GM18502 (cell line): ENCODE results near the gene FBH1.
"Not testable (repeated sequence)": the region's sequence is repeated elsewhere in the genome, so short reads cannot be mapped to it uniquely, and the experiment has no call there.

ENCODE experiments used
- ATAC-seq: cut with Tn5 transposase; IDR thresholded peaks from one replicate; pipeline ENCODE4 v1.9.1; 2021; ENCODE audit warnings: mild to moderate bottlenecking; ENCODE audit not compliant: unreplicated experiment, poor library complexity

FBH1 gene

DNA sequence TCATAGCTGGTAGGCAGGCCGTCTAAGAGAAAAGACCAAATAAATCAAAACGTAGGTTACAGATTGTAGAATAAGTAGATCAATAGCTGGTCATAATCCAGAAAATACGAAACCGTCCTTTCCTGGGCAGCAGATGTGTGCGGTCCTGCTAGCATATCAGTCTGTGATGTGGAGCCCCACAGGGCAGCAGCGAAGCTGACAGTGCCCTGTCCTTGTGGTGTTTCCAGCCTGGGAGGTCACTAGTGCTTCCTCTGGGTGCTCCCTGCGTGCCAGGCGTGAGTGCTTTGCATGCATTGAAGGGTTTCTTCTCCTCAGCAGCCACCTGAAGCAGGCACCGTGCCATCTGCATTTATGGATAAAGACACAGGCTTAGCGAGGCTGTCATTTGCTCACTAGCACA is 45.6 kb downstream of the FBH1 start:
- ATAC-seq: no peak

DNA sequence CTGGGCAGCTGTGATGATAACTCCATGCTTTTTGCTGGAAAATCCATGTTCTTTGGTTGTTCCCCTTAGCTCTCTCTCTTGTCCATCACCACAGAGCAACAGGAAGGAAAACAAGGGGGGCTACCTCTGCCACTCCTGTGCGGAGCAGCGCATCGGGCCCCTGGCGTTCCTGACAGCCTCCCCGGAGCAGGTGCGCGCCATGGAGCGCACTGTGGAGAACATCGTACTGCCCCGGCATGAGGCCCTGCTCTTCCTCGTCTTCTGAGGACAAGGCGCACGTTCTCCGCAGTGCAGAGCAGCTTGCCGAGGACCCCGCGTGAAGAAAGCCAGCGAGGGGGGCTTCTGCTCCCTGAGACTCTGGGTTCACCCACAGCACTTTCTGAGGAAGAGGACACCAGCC is 47.0 kb downstream of the FBH1 start:
- no peak for ATAC-seq

DNA sequence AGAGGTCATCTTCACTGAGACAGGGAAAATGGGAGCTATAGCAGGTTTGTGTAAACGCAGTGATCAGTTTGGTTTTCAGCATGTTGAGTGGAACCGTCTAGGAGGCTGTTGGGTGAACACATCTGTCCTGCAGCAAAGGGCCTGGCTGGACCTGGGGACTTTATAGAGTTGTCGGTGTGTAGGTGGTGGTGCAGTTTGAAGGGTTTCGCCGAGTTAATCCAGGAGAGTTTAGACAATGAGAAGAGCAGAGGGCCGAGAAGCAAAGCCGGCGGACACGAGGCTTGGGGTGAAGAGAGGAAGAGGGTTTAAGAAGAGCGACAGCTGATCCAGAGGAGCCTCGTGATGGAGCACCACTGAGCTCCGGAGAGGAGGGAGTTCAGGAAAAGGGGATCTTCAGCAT is 48.2 kb downstream of the FBH1 start:
- ATAC-seq: no peak

DNA sequence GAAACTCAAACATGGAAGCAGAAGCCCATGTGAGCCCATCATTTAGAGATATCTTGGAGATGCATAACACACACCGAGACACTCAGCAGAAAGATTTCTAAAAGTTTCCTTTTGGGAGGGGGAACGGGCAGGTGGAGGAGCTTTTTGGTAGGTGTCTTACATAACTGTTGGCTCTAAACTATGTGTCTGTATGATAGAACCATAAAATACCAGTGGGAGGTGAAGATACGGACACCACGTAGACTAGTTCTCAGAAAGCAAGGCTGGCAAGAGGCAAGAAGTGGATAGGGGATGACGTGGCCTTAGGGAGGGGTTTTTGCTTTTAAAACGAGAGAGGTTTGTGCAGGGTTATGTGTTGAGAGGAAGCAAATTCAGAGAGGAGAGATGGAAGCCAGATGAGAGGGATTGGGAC is 50.8 kb downstream of the FBH1 start:
- no peak for ATAC-seq

DNA sequence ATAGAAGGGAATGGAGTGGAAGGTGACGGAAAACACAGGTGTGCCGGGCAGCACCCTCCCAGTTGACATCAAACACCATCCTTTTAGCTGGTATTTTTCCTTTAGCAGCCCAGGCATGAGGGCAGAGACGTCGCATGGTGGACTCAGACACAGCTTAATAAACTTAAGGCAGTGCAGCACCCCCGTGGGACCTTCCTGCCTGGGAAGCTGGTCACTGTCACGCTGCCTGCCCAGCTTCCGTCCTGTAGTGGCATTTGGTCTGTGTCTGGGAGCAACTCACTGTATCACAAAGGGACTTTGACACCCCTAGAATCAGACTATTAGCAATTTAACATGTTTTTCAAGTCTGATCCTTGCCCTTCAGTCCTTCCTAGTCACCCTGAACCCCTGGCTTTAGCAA is 51.5 kb downstream of the FBH1 start:
- ATAC-seq: no peak

DNA sequence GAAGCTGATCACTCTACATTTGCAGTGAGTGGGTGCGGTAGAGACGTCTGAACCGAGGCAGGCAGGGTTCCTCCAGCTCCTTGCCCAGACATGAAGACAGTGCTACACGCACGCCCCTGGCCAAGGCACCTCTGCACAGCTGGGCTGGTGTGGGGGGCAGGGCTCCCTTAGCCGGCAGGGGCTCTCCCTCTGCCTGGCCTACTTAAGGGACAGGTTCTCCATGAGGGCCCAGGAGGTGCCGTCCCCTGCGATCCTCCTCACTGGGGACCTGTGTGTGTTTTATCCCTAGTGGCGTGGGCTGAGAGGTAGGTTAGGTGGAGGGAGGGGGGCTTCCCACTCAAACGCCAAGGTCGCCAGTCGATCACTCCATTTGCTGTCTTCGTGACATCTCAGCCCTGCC is 52.0 kb downstream of the FBH1 start:
- ATAC-seq: no peak

DNA sequence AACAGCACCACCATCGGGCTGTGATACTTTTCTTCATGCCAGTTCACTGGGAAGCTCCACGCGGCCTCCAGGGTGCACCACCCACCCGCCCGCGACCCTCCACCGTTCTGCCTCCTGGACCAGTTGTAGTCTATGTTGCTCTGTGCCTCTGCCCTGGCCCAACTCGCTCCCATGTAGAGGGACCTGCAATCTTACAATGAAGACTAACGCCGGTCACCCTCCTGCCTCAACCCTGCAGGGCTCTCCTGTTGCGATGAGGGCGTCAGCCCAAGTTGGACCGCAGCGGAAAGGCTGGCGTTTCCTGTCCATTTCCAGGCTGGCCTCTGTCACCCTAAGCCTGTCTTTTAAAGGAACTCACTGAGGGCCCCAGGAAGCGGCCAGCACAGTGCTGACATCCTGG is 52.4 kb downstream of the FBH1 start:
- no peak for ATAC-seq

DNA sequence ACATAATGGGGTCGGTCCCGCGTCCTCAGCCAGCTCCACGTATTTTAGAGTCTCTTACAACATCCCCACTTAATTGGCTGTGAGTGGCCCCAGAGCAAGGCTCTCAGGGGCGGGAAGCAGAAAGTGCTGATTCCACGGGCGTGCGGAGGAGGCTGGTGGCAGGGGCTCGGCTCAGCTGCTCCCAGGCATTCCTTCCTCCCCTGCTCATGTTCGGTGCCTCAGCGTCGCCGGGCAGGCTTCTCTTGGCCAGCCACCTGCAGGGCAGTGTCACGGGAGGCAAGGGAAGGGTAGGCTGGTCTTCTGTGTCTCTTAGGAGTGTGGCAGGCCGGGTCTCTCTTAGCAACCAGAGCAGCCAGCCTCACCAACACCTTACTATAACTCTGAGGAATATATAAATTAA is 53.5 kb downstream of the FBH1 start:
- ATAC-seq: no peak

DNA sequence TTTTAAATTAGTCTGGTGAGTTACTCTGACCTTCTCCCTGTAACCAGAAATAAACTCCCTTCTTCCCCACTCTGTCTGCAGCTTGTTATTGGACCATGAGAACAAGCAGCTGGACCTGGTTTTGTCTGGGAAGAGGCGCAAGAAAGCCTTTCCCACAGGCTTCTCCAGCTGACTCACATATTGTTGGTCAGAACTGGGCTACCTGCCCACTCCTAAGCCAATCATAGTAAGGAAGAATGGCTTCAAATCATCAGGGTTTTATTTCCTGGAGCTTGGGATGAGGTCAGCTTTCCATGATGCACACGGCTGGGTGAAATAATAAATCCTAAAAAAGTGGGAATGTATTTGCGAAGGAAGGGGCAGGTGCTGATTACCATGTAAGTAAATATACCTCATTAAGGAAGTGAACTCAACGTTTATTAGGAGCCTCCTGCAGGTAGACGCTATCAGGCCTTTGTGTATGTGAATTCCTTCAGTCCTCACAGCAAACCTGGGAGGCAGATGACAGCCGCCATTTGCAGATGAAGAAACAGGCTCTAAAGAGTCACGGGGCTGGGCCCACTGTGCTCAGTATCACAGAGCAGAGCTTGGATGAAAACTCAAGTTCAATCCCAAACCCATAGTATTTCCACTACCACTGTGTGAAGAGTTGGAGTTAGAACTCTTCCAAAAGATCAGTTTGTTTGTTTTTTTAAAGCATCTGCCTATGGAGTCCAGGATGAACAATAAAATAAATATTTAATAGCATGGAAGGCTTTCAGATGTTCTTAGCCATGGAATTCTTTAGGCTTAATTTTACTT is 54.5 kb downstream of the FBH1 start:
- ATAC-seq: no peak

DNA sequence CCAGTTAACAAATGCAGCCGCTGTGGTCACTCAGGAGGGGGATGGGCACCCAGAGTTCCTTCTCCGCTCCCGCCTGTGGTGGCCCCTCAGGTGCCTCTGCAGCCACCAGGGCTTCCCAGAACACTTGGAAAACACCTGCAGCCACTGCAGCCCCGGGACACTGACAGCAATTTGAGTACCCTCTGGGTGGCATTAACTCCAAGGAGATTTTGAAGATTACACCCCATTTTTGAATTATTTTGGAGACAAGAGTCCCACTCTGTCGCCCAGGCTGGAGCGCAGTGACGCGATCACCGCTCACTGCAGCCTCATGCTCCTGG is 55.1 kb downstream of the FBH1 start:
- no peak for ATAC-seq

DNA sequence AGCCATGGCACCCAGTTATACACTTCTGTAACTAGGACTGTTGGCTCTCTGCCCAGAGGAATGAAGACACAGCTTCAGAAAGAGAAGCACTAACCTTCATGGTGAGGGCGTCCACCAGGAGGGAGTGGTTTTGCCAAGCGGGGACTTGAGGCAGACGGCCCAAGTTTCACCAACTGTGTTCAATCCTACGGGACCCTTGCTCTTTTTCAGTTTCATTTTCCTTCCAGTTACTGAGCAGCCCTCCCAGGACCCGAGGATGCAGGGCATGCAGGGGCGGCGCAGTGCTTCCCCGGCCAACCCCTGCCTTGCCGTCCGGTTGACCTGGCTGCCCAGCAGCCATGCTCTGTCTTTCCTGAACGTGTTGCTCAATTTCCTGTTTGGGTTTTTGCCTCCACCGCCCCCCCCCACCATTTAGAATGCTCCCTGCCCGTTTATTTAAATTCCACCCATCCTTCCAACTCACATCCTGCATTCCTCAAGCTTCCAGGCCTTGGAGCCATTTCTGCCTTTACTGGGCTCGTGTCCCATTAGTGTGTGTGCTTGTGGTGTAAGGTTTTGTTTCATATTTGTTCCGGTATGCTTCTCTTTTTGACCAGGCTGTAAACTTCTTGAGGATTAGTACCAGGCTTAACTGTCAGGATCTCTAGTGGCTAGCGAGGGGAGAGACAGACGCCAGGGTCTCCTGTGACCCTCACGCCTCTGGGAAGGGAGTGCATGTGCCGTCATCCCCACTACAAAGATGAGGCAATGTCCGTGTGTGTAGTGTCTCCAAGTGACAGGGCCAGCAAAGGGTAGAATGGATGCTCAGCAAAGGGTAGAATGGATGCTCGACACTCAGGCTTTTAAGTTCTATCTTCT is 55.7 kb downstream of the FBH1 start:
- ATAC-seq: no peak

DNA sequence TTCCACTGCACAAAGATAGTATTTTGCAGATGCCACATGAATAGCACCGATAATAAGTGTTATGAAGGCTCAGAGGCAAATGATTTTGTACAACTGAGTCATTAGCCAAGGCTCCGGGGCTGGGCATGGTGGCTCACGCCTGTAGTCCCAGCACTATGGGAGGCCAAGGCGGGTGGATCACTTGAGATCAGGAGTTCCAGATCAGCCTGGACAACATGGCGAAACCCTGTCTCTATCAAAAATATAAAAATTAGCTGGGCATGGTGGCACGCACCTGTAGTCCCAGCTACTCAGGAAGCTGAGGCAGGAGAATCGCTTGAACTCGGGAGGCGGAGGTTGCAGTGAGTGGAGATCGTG is 56.4 kb downstream of the FBH1 start:
- not testable (repeated sequence) for ATAC-seq

DNA sequence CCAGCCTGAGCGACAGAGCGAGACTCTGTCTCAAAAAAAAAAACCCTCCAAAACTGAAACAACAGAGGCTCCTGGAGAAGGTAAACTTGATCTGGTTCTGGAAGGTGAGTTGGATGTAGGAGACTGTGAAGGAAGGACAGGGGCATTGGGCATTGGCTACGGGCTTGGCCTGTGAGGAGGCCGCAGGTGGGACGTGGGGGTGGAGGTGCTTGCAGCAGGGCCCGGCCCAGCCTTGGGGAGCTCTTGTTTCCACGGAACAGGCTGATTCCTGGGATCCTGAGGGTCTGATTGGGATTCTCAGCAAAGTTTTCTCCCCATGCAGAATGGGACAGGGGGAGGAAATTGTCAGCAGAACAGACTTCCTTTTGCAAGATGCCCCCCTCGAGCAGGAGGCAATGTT is 56.7 kb downstream of the FBH1 start:
- no peak for ATAC-seq

DNA sequence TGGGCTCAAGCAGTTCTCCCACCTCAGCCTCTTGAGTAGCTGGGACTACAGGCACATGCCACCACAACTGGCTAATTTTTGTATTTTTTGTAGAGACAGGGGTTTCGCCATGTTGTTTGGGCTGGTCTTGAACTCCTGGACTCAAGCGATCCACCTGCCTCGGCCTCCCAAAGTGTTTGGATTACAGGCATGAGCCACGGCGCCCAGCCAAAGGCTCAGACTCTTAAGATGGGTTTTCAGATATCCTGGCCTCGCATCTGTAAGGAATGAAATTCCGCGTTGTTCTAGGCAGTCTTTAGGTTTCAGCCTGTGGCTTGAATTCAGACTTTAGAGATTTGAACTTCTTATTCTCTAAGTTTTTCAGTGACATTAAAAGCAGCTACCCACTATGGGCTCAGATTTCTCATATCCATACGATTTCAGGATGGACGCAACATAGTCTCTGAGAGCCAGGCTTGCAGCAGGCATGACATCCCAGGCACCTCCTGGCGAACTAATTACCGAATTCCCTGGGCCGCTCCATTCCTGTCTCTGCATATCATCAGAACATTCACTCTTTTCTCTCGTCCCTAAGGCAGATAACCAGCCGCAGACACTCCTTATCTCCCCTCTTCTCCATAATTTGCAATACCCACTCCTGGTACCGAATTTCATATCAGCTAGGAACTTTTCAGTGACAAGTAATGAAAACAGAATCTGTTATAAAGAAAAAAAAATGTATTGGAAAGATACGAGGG is 57.6 kb downstream of the FBH1 start:
- ATAC-seq: no peak

DNA sequence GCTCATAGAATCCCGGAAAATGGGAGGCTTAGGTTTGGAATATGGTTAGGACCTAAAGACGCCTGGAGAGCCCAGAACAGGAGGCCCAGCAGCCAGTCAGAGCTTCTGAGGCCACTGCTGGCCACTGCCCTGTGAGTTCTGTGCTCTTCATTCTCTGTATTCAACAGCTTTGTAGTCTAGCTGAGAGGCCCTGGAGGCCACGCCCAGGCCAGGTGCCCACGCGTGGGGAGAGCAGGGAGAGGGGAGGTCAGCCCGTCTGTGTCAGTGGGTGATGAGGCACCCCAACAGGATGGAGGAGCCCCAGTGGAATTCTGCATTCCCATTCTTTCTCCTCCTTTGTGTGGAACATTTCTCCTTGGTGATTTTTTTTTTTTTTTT is 58.2 kb downstream of the FBH1 start:
- ATAC-seq: no peak

DNA sequence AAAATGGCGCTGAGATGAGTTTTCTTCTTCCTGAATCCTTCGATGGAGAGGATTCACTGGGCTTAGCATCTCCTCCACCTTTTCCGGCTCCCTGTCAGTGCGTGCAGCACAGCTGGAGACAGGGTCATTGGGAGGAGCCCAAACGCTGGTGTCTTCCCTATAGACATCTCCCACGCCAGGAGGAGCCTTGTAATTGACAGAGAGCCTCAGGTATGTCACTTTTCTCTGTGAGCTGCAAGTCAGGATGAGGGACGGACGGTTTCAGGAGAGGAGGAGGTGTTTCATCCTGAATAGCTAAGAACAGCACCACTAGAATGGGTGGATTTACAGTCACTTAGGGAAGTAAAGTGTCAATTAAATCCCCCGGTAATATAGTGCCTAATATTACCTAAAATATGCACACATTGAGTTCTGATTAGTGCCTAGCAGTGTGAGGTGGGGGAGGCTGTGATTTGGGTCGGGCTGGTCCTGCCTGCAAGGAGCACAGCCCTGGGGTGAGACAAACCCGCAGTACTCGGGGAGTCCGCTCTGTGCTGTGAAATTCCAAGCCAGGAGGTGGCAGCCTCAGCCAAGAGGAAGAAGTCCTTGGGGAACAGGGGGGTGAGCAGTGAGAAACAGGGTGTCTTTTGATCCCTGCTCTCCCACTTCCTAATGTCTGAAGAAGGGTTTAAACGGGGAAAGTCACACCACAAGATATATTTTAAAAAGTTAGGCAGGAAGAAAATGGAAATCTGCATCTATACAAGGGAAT is 59.1 kb downstream of the FBH1 start:
- no peak for ATAC-seq

DNA sequence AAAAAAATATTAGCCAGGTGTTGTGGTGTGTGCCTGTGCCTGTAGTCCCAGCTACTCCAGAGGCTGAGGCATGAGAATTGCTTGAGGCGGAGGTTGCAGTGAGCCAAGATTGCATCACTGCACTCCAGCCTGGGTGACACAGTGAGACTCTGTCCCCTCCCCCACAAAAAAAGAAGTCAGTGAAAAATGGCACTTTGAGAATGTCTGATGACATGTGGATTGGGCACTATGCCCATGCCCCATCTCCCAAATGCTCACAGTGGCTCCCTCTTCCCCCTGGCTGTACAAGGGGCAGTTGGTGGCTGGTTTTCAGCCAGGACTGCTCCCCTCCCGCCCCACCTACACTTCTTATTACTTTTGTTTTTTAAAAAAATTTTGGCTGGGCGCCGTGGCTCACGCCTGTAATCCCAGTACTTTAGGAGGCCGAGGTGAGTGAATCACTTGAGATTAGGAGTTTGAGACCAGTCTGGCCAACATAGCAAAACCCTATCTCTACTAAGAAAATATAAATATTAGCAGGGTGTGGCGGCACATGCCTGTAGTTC is 61.2 kb downstream of the FBH1 start:
- ATAC-seq: no peak

DNA sequence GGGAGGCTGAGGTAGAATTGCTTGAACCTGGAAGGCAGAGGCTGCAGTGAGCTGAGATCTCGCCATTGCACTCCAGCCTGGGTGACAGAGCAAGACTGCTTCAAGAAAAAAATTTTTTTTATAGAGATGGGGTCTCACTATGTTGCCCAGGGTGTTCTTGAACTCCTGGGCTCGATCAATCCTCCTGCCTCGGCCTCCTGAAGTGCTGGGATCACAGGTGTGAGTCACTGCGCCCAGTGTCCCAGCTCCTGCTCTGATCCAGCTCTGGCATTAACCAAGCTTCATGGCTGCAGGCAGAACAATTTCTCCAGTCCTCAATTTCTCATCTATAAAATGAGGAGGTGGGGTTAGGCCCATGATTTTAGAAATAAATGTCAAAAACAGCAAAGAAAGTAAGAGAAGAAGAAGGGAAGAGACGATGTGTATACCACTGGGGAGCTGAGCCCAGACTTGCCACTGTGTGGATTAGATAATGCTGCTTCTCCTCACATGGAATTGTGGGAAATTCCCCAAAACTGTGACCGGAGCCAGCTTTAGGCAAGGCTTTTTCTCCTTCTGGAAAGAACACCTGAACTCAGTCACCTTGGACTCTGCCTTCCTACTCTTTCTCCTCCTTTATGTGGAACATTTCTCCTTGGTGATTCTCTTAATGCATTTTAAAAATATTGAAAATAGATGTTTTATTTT is 61.8 kb downstream of the FBH1 start:
- no peak for ATAC-seq

DNA sequence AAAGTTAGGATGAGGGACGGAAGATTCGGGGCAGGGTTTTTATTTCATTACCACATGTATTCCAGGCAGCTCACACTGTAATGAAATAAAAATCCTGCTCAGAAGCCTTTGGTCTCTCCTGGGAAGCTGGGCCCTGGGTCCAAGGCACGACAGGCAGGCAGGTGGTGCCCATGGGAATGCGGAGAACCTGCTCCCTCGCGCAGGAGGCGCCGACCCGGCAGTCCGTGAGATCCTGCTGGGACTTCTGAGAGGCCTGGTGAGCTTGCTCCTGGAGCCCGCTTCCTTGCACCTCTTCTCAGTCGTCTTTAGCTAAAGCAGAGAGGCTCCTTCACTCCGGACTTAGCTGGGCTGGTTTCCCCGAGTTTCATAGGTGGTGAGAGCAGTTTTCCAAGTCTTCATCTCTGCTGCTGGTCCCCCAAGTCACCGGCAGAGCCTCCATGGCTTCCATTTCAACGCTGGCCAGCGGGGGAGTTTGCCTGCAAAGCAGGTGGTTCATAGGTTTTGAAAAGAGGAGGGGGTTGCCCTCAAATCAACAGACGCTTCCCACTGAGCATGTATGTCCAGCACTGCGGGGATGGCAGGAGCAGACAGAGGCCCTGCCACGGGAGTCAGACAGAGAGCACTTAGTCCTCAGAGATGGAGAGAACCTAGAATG is 62.8 kb downstream of the FBH1 start:
- ATAC-seq: no peak
